Stimulated activated CD8-positive, alpha-beta memory T cell treated with anti-CD3 and anti-CD28 coated beads, Interleukin-4, amount 100 ng/mL, for 24 hours (primary cell): ENCODE data around the gene PLXND1.
"Not testable (repeated sequence)": the region's sequence is repeated elsewhere in the genome, so short reads cannot be mapped to it uniquely, and the experiment has no call there.

ENCODE experiments used
- DNase-seq: peaks from one replicate; pipeline ENCODE4 v3.0.0-alpha.2; 2020; ENCODE audit warnings: low read depth

Gene PLXND1

DNA sequence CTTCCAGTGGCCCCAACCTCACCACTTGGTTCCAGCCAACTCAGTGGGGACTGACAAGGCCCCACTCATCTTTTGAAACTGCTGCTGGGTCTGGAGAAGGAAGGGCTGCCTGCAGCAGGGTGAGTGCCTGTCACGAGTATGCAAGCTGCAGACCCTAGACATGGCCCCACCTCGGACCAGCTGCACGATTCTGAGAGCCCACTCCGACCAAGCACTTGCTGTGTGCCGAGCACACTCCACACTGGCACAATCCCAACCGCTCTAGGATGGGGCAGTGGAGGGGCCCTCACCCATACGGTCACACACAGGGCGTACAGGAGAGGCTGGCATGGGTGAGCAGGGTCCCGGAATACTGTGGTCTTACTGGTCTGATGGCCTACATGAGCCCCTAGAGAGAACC, 8.0 kb upstream of the PLXND1 start:
- no peak for DNase-seq

DNA sequence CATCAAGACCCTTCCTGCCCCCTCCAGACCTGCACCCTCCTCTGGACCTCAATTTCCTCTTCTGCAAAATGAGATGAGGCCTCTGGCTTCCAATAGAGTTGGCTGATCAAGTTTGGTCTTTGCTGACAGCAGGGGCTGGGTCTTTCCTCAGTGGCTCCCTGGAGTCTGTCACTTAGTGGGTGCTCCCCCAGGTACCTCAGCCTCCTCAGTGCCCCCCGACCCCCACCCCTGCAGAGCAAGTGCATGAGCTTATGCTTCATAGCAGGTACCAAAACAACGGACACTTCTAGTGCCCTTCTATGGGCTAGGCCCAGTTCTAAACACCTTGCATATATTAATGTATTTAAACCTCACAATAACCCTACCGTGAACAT, 6.9 kb upstream of the PLXND1 start:
- DNase-seq = no peak

- no peak for DNase-seq
Measured at GRCh38 chr3:129612534-129613366, 6.3 kb upstream of the PLXND1 start.

DNA sequence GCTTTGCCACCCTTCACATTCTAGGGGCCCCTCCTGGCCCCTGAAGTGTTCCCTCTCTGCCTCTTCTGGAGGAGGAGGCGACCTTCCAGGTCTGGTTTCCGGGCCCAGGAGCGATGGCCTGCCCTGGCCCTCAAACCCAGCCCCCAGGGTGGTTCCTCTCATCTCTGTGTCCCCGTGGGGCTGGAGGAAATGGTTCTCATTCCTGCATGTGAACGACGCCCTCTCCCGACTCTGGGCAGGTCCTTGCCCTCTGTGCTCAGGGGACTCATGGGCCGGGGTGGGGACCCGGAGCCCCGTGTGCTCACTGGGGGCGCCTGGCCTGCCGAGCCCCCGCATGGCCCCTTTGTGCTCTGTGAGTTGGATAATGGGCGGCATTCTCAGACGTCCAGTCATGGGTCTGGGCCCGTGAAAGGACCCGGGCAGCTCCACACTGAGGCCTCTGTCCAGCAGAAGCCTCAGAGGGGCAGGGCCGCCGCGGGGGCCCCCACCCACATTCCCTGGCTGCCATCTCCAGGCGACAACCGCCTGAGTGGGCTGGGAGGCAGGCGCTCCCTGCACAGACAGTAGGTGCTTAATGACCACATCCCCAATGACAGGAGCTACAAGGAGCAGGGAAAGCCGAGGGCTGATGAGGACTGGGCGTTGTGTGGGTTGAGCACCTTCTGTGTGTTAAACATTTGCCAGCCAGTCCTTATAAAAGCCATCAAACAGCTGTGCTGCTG, 5.5 kb upstream of the PLXND1 start:
- DNase-seq = no peak

DNA sequence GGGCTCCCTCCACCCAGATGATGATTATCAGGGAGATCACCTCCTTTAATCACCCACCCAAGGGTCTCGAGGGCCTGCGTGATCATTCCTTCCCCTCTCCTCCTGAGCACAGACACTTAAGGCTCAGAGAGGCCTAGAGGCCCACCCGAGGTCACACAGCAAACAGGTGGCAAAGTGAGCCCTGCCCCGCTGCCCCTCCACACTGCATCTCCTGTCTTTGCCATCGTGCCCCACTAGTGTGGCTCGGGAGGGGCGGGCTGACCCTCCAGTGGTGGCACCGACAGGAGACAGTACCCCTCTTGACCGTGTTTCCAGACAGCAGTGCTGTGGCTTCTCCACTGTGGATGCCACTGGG, 4.9 kb upstream of the PLXND1 start:
- DNase-seq = no peak

DNA sequence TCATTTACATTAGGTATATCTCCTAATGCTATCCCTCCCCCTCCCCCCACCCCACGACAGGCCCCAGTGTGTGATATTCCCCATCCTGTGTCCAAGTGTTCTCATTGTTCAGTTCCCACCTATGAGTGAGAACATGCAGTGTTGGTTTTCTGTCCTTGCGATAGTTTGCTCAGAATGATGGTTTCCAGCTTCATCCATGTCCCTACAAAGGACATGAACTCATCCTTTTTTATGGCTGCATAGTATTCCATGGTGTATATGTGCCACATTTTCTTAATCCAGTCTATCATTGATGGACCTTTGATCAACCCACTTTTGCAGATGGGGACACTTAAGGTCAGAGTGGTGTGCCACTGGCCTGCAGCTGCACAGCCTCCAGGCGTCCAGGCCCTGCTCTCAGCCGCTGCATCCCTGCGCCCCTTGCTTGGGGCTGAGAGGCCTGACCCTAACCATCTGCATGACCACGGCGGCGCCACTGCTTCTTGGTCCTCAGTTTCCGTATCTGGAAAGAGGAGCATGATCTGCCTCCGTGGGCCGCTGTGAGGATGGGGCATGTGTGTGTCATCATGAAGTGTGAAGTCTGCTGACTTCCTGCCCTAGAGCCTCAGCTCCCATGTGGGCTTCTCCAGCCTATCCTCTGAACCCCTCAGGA, 4.4 kb upstream of the PLXND1 start:
- not testable (repeated sequence) for DNase-seq

GRCh38 chr3:129610276-129610675, 3.8 kb upstream of the PLXND1 start:
- no peak for DNase-seq

DNA sequence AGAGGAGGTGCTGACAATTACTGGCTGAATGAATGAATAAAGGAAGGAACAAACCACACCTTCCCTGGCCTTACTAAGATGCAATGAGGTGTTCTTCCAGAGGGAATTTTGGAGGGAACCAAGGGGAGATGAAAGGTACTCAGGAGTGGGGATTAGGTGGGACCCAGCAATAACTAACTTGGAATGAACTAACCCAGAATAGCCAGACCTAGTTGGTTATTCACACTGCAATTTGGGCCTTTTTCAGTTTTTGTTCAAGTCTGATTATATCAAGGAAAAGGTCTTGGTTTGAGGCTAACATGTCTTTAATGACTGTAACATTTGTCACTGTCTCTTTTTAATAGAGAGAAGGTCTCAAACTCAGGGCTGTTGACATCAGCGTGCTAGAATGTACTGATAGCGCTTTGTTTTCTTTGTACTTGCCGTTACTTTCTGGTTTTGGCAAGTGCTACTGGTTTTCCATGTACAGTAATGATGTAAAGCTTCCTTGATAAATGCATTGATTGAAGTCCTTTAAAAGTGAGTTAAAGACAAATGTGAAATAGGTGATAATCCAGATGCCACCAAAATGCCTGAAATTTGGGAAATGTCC, 3.2 kb upstream of the PLXND1 start:
- DNase-seq = no peak

- no peak for DNase-seq
Measured at GRCh38 chr3:129608936-129609590, 2.6 kb upstream of the PLXND1 start.

DNA sequence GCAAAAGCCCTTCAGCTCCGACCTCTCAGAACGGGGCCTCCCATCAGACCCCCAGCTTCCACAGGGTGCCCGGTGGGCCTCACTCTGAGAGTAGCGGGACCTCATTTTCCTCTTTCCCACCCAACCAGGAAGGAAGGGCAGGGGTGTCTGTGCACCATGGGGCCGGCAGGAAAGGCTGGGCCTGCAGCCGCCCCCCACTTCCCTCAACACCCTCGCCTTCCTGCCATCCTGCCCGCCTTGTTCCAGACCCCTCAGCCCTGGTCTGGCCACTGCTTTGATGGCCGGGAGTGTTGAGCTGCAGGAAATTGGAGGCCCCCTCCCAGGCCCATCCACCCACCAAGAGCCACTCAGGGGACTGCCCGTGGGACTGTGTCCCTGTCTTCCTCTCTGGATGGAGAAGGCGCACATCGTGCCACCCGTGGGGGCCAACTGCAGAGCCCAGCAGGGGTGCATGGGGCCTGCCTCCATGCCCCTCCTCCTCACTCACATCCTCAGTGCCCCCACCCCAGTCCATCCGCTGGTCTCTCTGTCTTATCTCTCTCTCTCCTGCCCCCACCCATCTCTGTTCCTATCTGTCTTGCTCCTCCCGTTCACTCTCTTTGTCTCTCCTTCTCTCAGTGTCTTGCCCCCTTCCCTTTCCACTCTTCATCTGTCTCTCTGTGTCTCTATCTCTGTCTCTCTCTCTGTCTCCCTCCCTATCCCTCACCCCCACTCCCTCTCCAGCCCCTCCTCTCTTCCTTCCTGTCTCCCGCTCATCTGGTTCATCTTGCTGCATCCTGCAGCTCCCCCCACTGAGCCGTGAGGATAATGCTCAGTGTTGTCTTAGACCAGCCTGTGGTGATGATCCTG, 1.8 kb upstream of the PLXND1 start:
- DNase-seq = no peak

DNA sequence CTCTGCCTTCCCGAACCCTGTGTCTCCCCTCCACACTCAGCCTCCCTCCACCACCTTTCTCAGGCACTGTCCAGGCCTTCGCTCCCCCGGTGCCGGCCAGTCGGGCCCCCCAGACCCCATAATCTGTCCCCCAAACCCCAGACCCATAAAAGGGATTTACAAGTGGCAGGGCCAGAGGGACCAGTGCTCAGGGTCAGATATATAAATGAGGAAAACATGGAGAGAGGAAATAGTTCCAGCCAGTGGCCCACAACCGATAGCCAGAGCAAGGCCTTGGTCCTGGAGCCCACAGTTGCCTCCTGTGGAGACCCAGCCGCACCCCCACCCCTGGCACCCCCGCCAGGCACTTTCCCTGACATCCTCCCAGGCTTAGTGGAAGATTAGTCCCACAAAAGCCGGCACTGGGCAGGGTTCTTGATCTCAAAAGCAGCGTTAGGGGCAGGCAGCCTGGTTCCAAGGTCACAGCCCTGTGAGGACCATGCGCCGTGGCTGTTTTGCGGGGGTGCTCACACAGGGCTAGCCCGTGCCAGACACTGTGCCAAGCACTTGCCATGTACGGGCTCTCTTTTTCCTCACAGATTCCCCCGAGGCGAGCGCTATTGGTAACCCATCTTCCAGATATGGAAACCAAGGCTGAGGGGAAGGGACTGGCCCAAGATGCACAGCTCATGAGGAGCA, 1.1 kb upstream of the PLXND1 start:
- no peak for DNase-seq

GRCh38 chr3:129605922-129606635, 397 bp downstream of the PLXND1 start:
- DNase-seq = no peak

DNA sequence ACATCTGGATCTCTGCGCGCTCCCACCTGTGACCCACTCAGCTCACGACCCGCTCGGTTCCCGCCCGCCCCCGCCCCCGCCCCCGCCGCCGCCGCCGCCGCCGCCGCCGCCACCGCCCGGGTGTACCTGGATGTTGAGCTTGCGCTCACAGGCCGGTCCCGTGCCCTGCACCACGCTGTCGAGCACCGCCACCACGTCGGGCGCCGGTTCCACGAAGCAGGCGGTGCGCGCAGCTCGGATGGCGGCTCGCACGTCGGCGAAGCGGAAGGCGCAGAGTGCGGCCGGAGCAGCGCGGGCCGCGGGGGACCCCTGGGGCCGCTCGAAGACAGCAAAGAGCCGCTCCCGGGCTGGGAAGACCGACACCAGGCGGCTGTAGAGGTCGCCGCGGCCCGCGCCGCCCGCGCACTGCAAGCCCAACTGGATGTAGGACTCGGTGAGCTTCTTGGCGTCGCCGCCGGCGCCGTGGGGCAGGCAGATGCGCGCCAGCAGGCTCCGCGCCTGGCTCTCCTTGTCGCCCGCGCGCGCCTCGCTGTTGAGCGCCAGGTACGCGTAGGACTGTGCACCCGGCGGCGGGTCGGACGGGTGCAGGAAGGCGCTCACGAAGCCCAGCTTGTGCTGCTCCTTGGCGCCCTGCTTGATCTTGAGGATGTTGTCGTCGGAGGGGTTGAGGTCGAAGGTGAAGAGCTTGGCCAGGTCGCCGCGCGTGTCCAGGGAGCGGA, 1.1 kb downstream of the PLXND1 start:
- DNase-seq = no peak

DNA sequence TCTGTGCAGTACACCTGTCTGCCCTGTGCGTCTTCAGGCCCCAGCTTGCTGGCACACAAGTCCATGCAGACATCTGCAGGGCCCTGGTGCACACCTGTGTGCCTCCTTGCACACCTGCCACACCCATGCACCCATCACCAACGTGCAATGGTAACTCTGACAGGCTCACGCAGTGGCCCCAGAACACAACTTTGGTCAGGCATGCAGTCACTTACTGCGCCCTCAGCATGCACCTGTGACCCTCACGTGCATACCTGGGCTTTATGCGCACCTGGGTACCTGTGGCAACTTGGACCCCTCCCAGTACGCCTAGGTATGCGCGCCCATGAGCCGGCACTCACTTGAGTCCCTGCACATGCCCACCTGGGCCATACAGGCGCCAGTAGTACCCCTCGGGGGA, 1.7 kb downstream of the PLXND1 start:
- DNase-seq = no peak

DNA sequence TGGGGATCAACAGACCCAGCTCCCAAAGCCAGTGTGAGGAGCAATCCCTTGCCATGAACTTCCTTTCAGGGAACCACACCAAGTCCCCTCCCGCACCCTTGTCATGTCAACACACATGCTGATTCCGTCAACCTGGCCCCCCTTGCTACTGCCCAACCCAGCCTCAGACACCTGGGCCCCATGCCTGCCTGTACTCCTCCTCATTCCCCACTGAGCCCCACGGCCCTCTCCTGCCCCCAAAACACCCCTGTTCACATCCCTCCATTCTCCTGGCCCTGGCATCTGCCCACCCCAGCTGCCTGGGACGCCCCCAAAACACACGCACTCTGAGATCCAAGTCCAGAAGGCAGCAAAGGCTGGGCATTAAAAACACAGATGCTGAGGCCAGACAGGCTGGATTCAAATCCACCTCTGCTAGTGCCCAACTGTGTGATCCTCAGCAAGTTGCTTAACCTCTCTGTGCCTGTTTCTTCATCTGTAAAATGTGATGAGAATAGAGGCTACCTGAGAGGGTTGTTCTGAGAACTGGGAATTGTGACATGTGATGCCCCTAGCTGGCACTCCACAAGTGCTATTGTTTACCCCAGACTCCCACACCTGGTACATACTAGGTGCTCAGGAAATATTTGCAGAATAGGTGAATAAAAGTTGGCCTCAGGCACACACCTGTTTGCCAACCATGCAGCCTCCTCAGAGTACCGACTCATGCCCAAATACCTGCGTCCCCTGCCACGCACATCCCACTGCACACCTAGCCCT, 2.3 kb downstream of the PLXND1 start:
- DNase-seq = no peak

DNA sequence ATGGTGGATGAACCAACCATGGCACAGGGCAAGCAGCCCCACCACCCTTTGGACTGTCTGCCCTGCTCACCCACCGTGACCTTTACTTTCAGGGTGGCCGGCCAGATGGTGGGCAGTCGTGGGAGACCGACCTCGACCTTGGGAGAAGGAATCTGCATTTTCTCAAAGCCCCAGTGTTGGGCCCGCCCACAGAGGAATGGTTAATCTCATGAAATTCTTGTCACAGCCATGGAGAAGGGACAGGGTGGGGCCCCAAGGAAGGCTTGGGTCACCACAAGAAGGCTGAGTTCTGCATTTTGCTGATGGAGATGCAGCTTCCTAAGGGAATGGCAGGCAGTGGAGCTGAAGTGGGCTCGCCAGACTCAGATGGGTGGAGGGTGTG, 2.9 kb downstream of the PLXND1 start:
- no peak for DNase-seq

- DNase-seq = no peak
Measured at GRCh38 chr3:129602730-129603560, 3.5 kb downstream of the PLXND1 start.

- DNase-seq = no peak
Measured at GRCh38 chr3:129602309-129602708, 4.2 kb downstream of the PLXND1 start.
